ENCODE measurements around the gene TRIM44. TPM values are rescaled to one million over a fixed set of nuclear protein-coding genes. Genes with fewer than 3 reads are reported as not detected.

TRIM44 gene
- total and polyA plus RNA-seq, 10 of the 15 experiments (the other 5 are each of a cell fraction or from before 2014, with no cell fraction given): 6.7 to 93.0 (median 27.6) TPM

GRCh38 chr11:35702126-35702525, 39.6 kb downstream of the TRIM44 start:
- H4K20me1 ChIP-seq (ENCODE audit: control insufficient read depth, insufficient read depth): no peaks in the 10 kb centered on the region
- H3K4me3 ChIP-seq: no peak overlapping the region
- in situ Hi-C loops (cut with MboI) (no loop called here), intact Hi-C loops (cut with micrococcal nuclease; ENCODE audit: unreplicated experiment) (no loop called here)
- ChIA-PET SMC1A (ENCODE audit: uncharacterized antibody, unreplicated experiment) (no interaction called here), POLR2A (no interaction called here), CTCF (no interaction called here), RAD21 (ENCODE audit: unreplicated experiment) (no interaction called here)
- FAIRE-seq (no peak), ATAC-seq (no peak), DNase-seq (ENCODE audit: low read depth, low spot score) (no peak)
- H2AFZ ChIP-seq (ENCODE audit: control insufficient read depth, low read depth, low read length): no peak overlapping the region
- WGBS (ENCODE audit: insufficient coverage, insufficient replicate concordance, low lambda C conversion rate, missing lambda C conversion rate): over 99% methylated on average over 15 of the region's 15 CpGs
- H3K27ac ChIP-seq (ENCODE audit: control insufficient read depth, insufficient read depth): no peak overlapping the region
- H3K4me2 ChIP-seq (ENCODE audit: control insufficient read depth, insufficient read depth): no peak overlapping the region
- no peaks in the 10 kb centered on the region for H3K79me2 ChIP-seq (ENCODE audit: control insufficient read depth, insufficient read depth, low read length)
- no peaks in the 10 kb centered on the region for H3K27me3 ChIP-seq (replicated peaks in 1 of 2; ENCODE audit: control insufficient read depth in 2 of 2, insufficient read depth in 2 of 2, low read length in 1 of 2)
- no peak for TF ChIP-seq MLLT1 (IDR thresholded peaks at IDR 0.05)
- no peak for TF ChIP-seq ZNF24 (IDR thresholded peaks at IDR 0.05)
- TF ChIP-seq NFIC (IDR thresholded peaks at IDR 0.05; ENCODE audit: low read depth, low read length): no peak
- no peak for TF ChIP-seq BRCA1 (IDR thresholded peaks at IDR 0.05; ENCODE audit: low read depth, low read length)
- TF ChIP-seq POLR2AphosphoS5 (IDR thresholded peaks at IDR 0.05; ENCODE audit: low read length): no peak
- no peak for TF ChIP-seq RELB (IDR thresholded peaks at IDR 0.05; ENCODE audit: low read depth)
- no peak for TF ChIP-seq USF2 (IDR thresholded peaks at IDR 0.05; ENCODE audit: borderline replicate concordance, low read depth, low read length)
- no peak for TF ChIP-seq CHD2 (IDR thresholded peaks at IDR 0.05; ENCODE audit: borderline replicate concordance, low read depth, low read length)
- TF ChIP-seq STAT3 (IDR thresholded peaks at IDR 0.05; ENCODE audit: low read depth, low read length): no peak
- no peak for TF ChIP-seq SPI1 (IDR thresholded peaks at IDR 0.05; ENCODE audit: borderline replicate concordance, insufficient read depth, low read depth, low read length)
- TF ChIP-seq E4F1 (IDR thresholded peaks at IDR 0.05; ENCODE audit: borderline replicate concordance, partially characterized antibody): no peak
- TF ChIP-seq GATAD2B (conservative IDR thresholded peaks at IDR 0.05; ENCODE audit: low read depth): no peak
- no peak for TF ChIP-seq CHD4 (IDR thresholded peaks at IDR 0.05)
- TF ChIP-seq DPF2 (IDR thresholded peaks at IDR 0.05): no peak
- no peak for TF ChIP-seq NRF1 (conservative IDR thresholded peaks at IDR 0.05; ENCODE audit: low read depth, low read length)
- no peak for TF ChIP-seq RB1 (IDR thresholded peaks at IDR 0.05; ENCODE audit: borderline replicate concordance)
- peaks cover 8% of the 10 kb centered on the region; the same call in 2 of the 3 replicates for H3K9me3 ChIP-seq (replicated peaks; ENCODE audit: control insufficient read depth, insufficient read depth, low read length)
- no peak overlapping the region for H3K9ac ChIP-seq (ENCODE audit: control insufficient read depth, insufficient read depth, low read length)
- H3K4me1 ChIP-seq (ENCODE audit: control insufficient read depth, insufficient read depth, low read length): no peaks in the 10 kb centered on the region
- no peaks in the 10 kb centered on the region; a peak in 1 of 4 replicates for H3K36me3 ChIP-seq (ENCODE audit: control insufficient read depth in 2 of 2, insufficient read depth in 2 of 2, low read length in 1 of 2)
- BruUV-seq (replicated peaks): no TSS peak
